ENCODE measurements around the gene ANLN.

GRCh38 chr7:36449685-36450084 is 60.0 kb downstream of the ANLN start:
- TF ChIP-seq, protein P1, sequence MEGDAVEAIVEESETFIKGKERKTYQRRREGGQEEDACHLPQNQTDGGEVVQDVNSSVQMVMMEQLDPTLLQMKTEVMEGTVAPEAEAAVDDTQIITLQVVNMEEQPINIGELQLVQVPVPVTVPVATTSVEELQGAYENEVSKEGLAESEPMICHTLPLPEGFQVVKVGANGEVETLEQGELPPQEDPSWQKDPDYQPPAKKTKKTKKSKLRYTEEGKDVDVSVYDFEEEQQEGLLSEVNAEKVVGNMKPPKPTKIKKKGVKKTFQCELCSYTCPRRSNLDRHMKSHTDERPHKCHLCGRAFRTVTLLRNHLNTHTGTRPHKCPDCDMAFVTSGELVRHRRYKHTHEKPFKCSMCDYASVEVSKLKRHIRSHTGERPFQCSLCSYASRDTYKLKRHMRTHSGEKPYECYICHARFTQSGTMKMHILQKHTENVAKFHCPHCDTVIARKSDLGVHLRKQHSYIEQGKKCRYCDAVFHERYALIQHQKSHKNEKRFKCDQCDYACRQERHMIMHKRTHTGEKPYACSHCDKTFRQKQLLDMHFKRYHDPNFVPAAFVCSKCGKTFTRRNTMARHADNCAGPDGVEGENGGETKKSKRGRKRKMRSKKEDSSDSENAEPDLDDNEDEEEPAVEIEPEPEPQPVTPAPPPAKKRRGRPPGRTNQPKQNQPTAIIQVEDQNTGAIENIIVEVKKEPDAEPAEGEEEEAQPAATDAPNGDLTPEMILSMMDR (IDR thresholded peaks at IDR 0.05 in 2 of 3, conservative IDR thresholded peaks at IDR 0.05 in 1 of 3; ENCODE audit: borderline replicate concordance in 1 of 3, insufficient read depth in 1 of 3, low read depth in 2 of 3, low read length in 2 of 3) = no peak
- TF ChIP-seq POLR2A (IDR thresholded peaks at IDR 0.05; ENCODE audit: borderline replicate concordance, extremely low read depth, insufficient read depth, insufficient read length) (no peak), CBX3 (IDR thresholded peaks at IDR 0.05; ENCODE audit: low read depth) (no peak), YY1 (IDR thresholded peaks at IDR 0.05; ENCODE audit: extremely low read depth, insufficient replicate concordance, low read depth, low read length) (no peak), SIN3A (IDR thresholded peaks at IDR 0.05; ENCODE audit: low read depth) (no peak), POLR2AphosphoS5 (IDR thresholded peaks at IDR 0.05; ENCODE audit: low read depth, low read length) (no peak), RAD21 (IDR thresholded peaks at IDR 0.05; ENCODE audit: low read depth) (no peak), EGR1 (IDR thresholded peaks at IDR 0.05; ENCODE audit: low read depth) (no peak), SRF (IDR thresholded peaks at IDR 0.05; ENCODE audit: low read depth) (no peak), EZH2phosphoT487 (IDR thresholded peaks at IDR 0.05; ENCODE audit: borderline replicate concordance) (no peak), ZNF274 (IDR thresholded peaks at IDR 0.05; ENCODE audit: low read depth, low read length) (no peak)
